ENCODE measurements around the gene HIVEP2.

Gene HIVEP2

DNA sequence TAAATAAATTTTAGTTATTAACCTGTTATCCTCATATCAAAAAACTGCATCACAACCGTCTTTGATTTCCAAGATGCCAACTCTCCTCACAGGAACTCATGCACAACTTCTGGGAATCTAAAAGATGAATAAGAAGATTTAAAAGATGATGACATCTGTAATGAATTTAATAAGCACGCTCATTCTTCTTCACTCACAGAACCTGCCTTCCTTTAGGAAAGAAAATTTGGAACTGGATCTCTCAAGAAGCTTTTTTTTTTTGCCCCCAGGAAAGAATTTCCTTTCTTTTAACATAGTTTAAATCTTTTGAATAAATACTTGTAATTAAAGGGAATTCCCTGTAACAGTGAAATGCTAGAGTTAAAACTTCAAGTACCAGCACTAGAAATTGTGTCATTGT lies 161.5 kb downstream of the HIVEP2 start:
- no peak for DNase-seq (ENCODE audit: low spot score)

DNA sequence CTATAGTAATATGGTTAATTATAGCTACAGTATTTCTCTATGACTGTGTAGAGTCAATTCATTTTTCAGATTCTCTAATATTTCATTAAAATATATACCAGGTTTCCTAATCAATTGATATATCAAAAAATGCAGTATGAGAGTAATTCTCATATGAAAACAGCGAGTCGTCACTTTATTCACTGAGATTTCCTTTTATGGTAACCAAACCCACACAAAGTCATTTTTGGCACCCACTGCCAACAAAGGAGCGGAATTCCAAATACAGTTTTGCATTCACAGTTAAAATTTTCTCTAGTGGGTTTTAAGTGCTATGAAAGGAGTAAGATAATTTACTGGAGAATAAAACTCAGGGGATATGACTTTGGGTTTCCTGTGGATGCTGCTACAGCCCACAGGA lies 163.8 kb downstream of the HIVEP2 start:
- no peak for DNase-seq (ENCODE audit: low spot score)

DNA sequence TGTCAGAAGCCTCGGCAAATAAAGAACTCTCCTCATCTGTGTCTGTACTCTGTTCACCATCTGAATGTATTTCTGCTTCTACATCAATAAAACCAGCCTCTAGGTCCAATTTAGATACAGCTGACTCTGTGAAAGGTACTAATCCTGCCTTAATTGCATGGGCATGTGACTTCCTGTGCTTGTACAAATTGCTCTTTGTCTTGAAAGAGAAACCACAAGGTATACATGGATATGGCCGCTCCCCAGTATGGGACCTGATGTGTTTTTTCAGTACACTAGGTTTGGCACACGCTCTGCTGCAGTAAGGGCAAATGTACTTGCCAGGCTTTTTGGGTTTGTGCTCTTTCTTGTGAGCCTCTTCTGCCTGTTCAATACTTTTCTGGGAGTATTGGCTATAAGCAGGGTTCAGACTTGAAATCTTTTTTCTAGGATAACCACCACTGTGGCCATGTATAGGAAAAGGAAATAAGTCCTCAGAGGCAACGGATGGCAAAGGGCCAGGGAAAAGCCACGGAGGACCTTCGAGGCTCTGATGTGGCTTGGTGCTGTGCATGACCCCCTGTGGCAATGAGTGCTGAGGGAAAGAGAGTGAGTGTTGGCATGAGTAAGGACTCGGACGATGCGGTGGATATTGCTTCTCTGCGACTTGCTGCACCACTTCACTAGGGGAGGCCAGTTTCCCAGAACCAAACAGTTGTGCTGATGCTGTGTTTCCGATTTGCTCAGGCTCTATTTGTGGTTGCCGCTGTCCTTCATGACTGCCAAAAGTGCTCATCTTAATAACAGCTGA lies 170.9 kb downstream of the HIVEP2 start:
- no peak for DNase-seq (ENCODE audit: low spot score)

DNA sequence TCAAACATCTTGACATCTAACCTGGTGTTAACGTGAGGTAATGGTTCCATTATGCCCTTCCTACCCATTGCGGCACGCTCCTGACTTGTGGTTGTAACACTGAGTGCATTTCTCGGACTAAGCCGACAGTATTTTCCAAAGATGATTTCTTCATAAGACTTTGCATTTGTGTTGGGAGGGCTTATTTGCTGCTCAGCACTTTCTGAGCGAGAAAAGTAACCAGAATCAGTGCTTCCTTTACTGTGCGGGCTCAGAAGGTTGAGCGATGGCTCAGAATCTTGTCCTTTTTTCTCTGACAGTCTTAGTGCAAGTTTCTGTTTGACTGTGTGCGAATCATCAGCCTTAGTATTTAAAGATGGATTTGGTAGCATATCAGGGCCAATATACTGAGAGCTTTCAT lies 171.7 kb downstream of the HIVEP2 start:
- no peak for DNase-seq (ENCODE audit: low spot score)

DNA sequence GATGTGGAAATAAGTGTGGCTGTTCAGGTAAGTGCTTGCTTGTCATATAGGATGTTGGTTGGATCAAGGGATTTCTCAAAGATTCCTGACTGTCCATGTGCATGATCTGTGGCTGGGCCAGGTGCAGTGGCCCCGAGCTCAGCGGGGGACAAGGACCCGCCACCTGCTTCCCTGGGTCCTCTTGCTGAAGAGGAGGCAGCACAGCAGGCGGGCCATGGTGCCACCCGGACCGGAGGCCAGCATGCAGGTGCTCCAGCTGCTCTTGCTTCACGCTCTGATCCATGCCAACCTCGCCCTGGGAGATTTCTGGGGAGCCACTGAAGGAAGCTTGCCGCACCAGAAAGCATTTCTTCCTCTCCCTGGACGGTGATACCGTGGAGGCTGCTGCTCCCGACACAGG lies 173.8 kb downstream of the HIVEP2 start:
- no peak for DNase-seq (ENCODE audit: low spot score)

DNA sequence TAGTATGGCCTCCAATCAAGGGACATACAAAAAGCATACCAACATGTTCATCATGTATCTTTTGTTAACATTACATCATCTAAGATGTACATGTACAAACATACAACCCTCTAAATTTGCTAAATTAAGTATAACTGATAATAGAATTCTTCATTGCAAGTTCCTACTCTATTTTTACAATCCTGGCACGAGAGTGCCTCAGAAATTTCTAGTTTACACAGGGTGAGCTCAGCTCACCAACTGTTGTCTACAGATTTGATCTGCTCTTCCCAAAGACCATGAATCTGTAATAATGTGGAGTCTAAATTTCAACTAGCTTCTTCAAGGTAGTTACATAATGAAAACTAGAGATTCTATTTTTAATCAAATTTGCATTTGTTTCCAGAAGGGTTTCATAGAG lies 179.7 kb downstream of the HIVEP2 start:
- DNase-seq (ENCODE audit: low spot score), result no peak

DNA sequence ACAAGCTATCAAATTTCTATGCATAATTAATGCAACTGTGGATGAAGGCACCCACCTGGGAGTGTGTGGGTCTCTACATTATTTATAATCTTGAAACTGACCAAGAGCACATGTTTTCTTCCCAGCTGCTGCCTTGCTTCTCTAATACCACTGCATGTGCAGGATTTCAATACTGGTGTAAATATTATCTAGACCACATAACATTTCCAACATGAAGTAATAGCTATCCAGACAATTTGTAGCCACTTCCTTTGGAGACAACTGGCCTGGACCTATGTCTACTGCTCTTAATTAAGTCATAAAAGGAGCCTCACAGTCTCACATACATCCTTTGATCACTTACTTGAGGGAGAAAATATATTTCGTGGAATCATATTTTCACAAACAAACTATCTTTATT lies 180.7 kb downstream of the HIVEP2 start:
- no peak for DNase-seq (ENCODE audit: low spot score)

DNA sequence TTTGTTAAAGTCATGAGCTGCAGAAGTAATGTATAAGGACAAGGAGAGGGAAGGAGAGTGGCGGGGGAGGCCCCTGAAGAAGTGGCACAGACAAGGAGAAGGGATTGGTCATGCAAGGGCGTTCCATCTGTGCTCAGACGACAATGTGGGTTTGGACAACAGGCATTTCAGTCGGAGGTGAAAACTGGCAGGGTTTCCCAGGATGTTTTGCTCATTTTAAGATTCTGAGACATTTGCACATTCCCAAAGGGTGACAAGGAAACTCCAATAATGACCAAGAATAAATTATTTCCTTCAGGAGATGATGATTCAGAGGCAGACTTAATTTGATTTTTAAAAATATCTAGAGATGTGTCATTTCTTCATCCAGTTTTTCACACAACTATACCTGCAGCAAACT lies 181.8 kb downstream of the HIVEP2 start:
- no peak for DNase-seq (ENCODE audit: low spot score)

DNA sequence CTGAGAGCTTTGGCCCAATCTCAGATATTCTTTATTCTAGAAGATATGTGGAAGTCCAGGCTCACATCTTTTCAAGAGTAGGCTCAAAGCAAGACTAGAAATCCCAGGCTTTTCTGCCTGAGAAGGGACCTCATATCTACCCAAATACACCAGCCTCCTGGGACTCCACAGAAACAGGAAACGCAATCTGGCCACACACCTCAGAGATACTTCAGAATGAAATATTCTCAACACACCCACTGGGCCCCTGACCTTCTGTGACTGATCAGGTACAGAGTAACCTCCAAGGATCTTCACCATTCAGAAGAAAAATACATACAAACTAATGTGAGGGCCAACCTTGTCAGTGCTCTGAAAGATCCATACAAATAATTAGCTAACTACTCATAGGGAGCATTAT lies 183.2 kb downstream of the HIVEP2 start:
- no peak for DNase-seq (ENCODE audit: low spot score)

DNA sequence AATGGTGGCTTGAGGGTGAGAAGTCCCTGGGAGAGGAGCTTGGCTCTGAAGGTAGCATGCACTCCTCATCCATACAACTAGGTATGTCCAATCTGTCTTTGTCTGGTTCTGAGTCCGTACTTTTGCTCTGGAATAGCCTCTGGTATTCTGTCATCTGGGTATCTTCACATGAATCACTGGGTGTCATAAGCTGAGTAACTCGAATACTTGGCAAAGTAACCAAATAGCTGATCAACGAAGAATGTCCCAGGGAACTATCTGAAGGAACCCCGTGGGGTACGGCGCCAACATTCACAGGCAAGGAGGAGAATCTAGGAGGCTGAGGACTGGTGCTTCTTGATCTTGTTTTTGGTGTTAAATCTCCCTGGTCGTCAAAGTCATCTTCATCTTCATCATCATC lies 184.8 kb downstream of the HIVEP2 start:
- no peak for DNase-seq (ENCODE audit: low spot score)

DNA sequence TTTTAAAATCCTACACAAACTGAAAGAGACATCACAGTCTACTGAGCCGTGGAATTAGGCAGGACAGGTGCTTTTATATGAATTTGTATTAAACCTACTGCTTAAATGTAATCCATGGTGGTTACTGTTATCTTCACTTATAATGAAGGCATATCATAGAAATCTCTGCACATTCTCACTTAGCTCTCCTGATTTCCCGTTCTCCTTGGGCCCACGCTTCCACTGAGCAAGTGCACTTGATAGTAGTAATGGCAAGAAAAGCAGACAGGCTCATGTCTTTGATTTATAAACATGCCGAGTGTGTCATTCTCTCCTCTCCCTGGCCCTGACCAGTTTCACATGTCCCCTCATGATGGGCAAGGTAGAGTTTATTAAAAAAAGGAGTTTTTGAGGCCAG lies 186.3 kb downstream of the HIVEP2 start:
- DNase-seq (ENCODE audit: low spot score), result no peak

DNA sequence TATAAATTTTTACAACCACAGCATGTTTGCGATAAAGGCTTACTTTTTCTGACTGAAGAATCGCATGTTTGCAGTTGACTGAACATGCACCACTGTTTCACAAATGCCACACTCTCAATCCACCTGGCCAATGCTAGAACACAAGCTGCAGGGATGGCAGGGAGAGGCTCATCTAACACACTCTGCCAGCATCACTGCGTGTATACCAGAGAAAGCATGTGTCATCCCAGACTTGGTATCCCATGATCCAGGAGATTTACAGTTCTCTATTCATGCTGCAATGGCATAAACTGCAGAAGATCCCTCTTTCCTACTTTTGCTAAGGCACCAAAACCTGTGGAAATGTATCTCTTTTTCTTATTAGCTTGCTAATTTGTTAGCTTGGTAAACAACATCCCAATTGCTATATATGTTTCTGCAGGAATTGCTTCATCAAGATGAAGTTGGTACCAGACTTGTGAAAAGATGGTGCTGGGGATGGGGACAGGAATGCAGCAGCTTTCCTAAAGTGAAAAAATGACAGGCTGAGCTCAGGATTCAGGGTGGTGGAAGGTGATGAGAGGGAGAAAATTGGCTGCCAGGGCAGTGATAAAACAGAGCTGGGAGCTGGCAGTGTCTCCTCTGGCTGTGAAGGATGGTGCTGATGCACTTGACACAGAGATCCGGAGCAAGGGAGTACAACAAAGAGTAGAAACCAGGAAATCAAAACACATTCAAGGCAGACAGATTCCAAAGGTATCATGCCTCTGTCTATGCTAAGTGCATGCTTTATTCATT lies 186.9 kb downstream of the HIVEP2 start:
- no peak for DNase-seq (ENCODE audit: low spot score)

DNA sequence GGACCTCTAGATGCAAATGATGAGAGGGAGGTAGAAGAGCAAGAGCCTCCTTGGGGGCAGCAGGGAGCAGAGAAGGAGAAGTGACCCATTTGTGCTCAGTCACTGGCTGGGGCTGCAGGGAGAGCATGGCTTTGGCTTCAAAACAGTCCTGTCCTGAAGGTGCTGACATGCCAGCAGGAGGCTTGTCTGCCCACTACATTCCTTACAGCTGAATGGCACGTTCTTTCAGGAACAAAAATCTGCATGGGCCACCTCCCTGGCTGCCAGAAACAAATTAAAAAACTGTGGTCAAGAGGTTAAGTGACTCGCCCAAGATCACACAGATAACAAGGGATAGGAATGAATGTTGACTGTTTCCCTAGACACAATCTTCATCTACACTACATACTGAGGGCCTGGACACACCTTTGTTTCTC lies 188.8 kb downstream of the HIVEP2 start:
- peak; percentile 72 for DNase-seq (ENCODE audit: low spot score)

DNA sequence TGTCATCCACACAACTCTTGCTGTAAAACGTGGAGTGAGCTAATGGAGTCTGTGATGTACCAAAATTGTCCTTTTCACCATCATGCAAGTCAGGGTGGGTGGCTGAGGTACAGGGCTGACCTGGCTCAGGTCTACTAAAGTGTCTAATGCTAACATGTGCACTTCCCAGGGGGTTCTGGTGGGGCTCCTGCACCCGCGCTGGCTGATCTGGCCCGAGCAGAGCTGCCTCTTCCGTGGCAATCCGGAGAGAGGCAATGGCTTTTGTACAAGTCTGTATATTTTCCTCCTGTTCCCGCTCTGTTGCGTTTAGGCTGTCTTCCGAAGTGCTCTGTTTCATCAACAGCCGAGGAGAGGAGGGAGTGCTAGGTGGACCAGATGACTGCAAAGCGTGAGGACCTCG lies 191.8 kb downstream of the HIVEP2 start:
- no peak for DNase-seq (ENCODE audit: low spot score)

DNA sequence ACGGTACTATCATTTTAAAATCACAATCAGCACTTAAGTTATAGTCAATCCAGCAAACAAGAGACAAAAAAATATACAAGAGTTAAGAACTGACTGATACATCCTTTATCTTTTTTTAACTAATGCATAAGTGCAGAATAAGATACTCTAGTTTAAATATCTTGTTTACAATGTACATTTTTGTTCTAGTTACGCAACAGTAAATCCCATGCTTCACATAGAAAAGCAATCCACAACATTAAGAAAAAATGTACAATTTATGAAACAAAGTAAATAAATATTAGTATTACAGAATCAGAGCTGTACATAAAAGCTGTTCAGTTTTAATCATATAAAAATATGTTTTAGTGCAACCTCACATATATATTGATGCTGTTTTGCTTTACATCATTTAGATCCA lies 192.6 kb downstream of the HIVEP2 start:
- DNase-seq (ENCODE audit: low spot score), result no peak

DNA sequence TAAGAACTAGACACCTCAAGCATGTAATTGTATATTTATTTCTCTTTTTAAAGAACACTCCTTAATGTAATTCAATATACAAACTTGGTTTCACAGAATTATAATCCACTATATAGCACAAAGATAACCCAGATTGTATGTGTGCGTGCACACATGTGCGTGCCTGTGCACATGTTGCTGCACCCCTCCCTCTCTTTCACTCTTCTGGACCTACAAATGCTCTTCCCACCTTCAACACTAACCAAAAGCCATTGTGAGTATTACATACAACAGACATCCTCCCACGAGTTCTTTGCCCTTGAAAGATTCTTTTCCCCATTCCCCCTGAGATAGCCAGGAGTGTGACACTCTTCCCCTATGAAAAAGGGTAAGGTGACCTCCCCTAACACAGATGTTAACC lies 193.5 kb downstream of the HIVEP2 start:
- no peak for DNase-seq (ENCODE audit: low spot score)

DNA sequence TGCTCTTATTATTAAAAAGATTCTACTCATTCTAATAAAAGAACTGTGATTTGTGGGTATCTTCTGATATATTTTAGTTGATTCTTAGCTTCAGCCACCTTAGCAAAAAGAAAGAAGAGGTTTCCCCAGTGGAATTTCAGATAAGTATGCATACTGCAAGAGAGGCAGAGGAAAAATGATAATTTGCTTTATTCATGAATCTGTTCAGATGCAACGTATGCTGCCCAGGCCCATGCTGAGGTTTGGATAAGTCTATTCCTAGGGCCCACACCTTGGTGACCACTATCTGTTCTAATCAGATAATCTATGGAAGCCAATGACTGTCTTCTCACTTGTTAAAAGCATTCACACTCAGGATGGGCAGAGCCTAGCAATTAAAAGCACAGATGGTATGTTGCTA lies 194.0 kb downstream of the HIVEP2 start:
- no peak for DNase-seq (ENCODE audit: low spot score)

DNA sequence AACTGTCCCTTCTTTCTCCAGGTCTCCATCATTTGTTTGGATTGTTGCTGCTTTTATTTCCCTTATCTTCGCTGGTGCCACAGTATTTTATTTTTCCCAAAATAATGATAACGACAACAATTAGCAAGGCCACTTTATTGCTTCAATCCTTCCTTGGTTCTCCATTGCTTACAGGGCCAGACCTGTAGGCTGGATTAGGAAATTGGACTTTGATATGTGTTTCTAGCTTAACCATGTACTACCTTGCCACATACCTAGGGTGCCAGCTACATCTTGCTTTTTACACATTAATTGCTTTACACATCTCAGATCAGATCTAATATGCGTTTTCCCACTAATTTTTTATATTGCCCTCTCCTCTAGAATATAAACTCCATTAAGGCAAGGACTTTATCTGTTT lies 195.4 kb downstream of the HIVEP2 start:
- no peak for DNase-seq (ENCODE audit: low spot score)

DNA sequence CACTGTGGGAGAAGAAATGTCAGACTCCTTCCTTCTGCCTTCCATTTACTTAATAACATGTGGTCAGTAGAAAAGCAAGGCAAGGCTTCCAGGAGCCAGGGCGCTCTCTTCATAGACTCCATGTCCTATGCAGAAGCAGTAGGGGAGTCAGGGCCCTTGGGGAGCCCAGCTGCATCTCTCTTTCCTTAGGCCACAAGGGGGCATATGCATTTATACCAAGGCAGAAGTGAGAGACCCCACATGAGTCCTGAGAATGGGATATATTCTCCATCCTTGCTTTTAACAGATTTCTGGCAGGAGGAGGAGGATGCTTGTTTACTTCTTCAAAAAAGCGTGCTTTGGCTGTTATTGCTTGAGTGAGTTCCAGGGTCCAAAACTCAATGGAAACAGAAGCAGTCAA lies 198.5 kb downstream of the HIVEP2 start:
- peak; percentile 9 for DNase-seq (ENCODE audit: low spot score)

DNA sequence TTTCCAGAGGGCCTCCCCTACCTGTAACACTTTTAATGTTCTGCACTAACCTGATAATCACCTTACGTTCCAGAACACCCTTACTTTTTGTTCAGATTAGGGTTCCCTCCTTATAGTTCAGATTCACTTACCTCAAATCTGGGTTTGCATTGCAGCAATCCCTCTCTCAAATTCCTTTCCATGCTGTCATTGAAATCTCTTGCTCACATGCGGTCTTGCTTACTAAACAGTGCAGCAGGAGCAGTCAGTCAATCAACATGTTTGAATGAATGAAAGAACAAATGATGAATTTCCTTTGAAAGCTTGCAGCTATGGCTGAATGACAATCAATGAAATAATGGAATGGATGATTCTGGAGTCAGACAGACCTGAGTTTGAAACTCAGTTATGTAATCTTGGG lies 200.1 kb downstream of the HIVEP2 start:
- no peak for DNase-seq (ENCODE audit: low spot score)

DNA sequence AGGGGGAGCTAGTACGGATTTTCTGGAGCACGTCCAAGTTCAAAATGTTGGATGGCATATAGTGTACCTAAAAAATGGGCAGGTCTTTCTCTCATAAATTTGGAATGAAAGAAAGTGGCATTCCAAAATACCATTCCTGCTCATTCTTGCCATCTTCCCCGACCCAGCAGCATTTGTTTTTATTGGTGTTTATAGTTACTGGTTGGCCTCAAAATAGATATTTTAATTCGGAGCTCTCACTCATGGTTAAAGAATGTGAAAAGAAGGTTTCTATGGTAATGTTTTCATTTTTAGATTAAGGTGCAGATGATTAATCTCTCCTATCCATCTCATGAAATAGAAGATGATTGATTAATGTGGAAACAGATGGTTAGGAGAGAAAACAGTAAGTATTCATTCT lies 204.5 kb downstream of the HIVEP2 start:
- DNase-seq (ENCODE audit: low spot score), result no peak

DNA sequence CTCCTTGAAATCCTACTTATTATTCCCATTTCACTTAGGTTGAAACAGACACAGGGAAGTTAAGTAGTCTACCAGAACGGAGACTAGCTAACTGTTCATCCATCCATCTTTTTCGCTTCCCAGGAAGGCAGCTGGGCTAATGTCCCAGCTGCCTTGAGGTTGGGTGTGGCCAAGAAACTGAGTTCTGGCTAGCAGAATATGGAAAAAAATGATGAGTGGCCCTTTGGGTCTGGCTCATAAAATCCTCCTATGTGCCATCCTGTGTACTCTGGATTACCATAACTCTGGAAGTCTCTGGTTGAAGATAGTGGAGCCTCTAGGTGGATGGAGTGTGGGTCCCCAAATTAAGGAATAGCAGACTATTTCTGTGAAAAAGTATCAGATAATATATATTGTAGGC lies 206.2 kb downstream of the HIVEP2 start:
- DNase-seq (ENCODE audit: low spot score), result no peak

DNA sequence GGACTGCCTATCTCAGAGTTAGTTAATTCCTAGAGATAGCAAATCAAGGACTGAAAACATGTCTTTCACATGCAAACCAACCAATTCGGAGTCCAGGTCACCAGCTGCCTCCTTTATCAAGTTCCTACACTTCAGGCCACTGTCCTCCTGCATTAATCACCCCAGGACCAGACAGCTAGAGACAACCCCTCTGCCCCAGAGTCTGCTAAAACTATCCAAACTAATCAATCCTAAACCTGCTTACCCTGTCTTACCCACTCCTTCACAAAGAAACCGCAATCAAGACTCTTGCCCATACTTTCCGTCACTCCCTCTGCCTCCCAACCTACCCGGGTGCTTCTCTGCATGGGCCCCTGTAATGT lies 207.0 kb downstream of the HIVEP2 start:
- DNase-seq (ENCODE audit: low spot score), result no peak

All from LoVo (cell line).